GM12878 (cell line): ENCODE data around the gene FUS. TPM values are rescaled to one million over a fixed set of nuclear protein-coding genes. Genes with fewer than 3 reads are reported as not detected.
"Not testable (repeated sequence)": the region's sequence is repeated elsewhere in the genome, so short reads cannot be mapped to it uniquely, and the experiment has no call there.

Source experiments
- ATAC-seq: fragments of 200-7000 bp; cut with Tn5 transposase; 3 replicates; pipeline ENCODE4 v1.9.1; 2020; ENCODE audit warnings: mild to moderate bottlenecking, moderate library complexity
- BruUV-seq: library from RNA; stranded (reverse); fragments of 400-500 nt; replicated peaks from 2 replicates; lab custom pipeline; 2021; lab: Mats Ljungman, UMichigan
- CTCF ChIA-PET: fragments of 300-600 bp; sonication (Branson Sonifier 250); formaldehyde crosslinking; extraction: SDS; loops from one replicate; lab custom pipeline; 2021; ENCODE audit warnings: inconsistent platforms; lab: Yijun Ruan, JAX
- POLR2A ChIA-PET: fragments of 350-600 bp; formaldehyde crosslinking; extraction: SDS; loops from one replicate; lab custom pipeline; 2021; ENCODE audit warnings: inconsistent platforms; lab: Charles Lee
- RAD21 ChIA-PET: fragments of 300-600 bp; sonication (Branson Sonifier 250); formaldehyde crosslinking; loops from one replicate; lab custom pipeline; 2023; ENCODE audit warnings: antibody characterized with exemption; ENCODE audit not compliant: unreplicated experiment; lab: Charles Lee
- SMC1A ChIA-PET: fragments of 300-600 bp; sonication (Branson Sonifier 250); formaldehyde crosslinking; loops from one replicate; lab custom pipeline; 2023; ENCODE audit not compliant: unreplicated experiment, uncharacterized antibody; lab: Charles Lee
- DNase-seq: peaks from one replicate; pipeline ENCODE4 v3.0.0-alpha.2; 2011; ENCODE audit warnings: low read depth, low spot score
- FAIRE-seq: peaks from 3 replicates; lab custom pipeline; 2011; peaks lifted over from hg19 to GRCh38; lab: Jason Lieb, UNC
- H2AFZ ChIP-seq: 2 replicates; pipeline ENCODE4 v1.6.0; 2011; ENCODE audit warnings: low read depth, low read length, control low read depth; ENCODE audit not compliant: control insufficient read depth
- H3K27ac ChIP-seq: 2 replicates; pipeline ENCODE4 v1.5.1; 2011; ENCODE audit warnings: control low read depth; ENCODE audit not compliant: control insufficient read depth, insufficient read depth
- H3K27me3 ChIP-seq, 2 experiments: replicated peaks in 1 of 2; 2 replicates each; pipeline versions ENCODE4 v1.6.0 to v1.6.1; 2011; ENCODE audit warnings: low read length in 1 of 2; ENCODE audit not compliant: control insufficient read depth in 2 of 2, insufficient read depth in 2 of 2
- H3K36me3 ChIP-seq, 2 experiments: 2 replicates each; pipeline ENCODE4 v1.5.1; 2011; ENCODE audit warnings: low read length in 1 of 2; ENCODE audit not compliant: control insufficient read depth in 2 of 2, insufficient read depth in 2 of 2
- H3K4me1 ChIP-seq: 2 replicates; pipeline ENCODE4 v1.6.1; 2011; ENCODE audit warnings: mild to moderate bottlenecking, low read length, moderate library complexity, mixed read lengths; ENCODE audit not compliant: control insufficient read depth, insufficient read depth
- H3K4me2 ChIP-seq: 2 replicates; pipeline ENCODE4 v1.6.0; 2011; ENCODE audit warnings: control low read depth; ENCODE audit not compliant: control insufficient read depth, insufficient read depth
- H3K4me3 ChIP-seq: fragments of 200-600 bp; sonication (generic); 2 replicates; pipeline ENCODE4 v1.5.1; 2016
- H3K79me2 ChIP-seq: 2 replicates; pipeline ENCODE4 v1.6.0; 2011; ENCODE audit warnings: low read length; ENCODE audit not compliant: control insufficient read depth, insufficient read depth
- H3K9ac ChIP-seq: 2 replicates; pipeline ENCODE4 v1.8.0; 2011; ENCODE audit warnings: low read length, control low read depth, mixed read lengths; ENCODE audit not compliant: control insufficient read depth, insufficient read depth
- H3K9me3 ChIP-seq: replicated peaks from 3 replicates; pipeline ENCODE4 v1.5.1; 2011; ENCODE audit warnings: mild to moderate bottlenecking, low read length; ENCODE audit not compliant: control insufficient read depth, insufficient read depth
- H4K20me1 ChIP-seq: 2 replicates; pipeline ENCODE4 v1.6.0; 2011; ENCODE audit not compliant: control insufficient read depth, insufficient read depth
- ETV6 ChIP-seq, 2 experiments: fragments of 450-650 bp in 1 of 2; IDR thresholded peaks in 1 of 2; conservative IDR thresholded peaks in 1 of 2; 2 replicates each; pipeline ENCODE4 v1.6.1; 2014; ENCODE audit warnings: antibody characterized with exemption in 1 of 2, borderline replicate concordance in 1 of 2, low read depth in 1 of 2, mild to moderate bottlenecking in 1 of 2, moderate library complexity in 1 of 2
- RUNX3 ChIP-seq: IDR thresholded peaks from 2 replicates; pipeline ENCODE4 v1.6.1; 2012; ENCODE audit warnings: low read length, inconsistent platforms
- SKIL ChIP-seq: fragments of 450-650 bp; IDR thresholded peaks from 2 replicates; pipeline ENCODE4 v1.6.1; 2017; ENCODE audit warnings: mild to moderate bottlenecking, low read depth, inconsistent platforms; ENCODE audit not compliant: poor library complexity, severe bottlenecking
- STAT3 ChIP-seq: IDR thresholded peaks from 2 replicates; pipeline ENCODE4 v1.6.1; 2011; ENCODE audit warnings: low read depth, low read length, improper control_type of control experiment
- WGBS: methylation state at CpG from one replicate; pipeline ENCODE4 v1.1.6; 2016; ENCODE audit warnings: low lambda C conversion rate; ENCODE audit not compliant: insufficient replicate concordance, insufficient coverage; ENCODE audit errors: missing lambda C conversion rate; 5-methylcytosine and 5-hydroxymethylcytosine counted together
- in situ Hi-C: fragments of 300-500 bp; cut with MboI; formaldehyde crosslinking; loops from 9 replicates; pipeline ENCODE4 v1.14.3; 2018; ENCODE audit warnings: mixed read lengths
- intact Hi-C: fragments of 100-400 bp; cut with micrococcal nuclease; formaldehyde crosslinking; loops from one replicate; pipeline ENCODE4 v1.14.2; 2022; ENCODE audit not compliant: unreplicated experiment
- polyA plus RNA-seq, 11 experiments: library from polyadenylated mRNA; depleted of rRNA in 4 of 11; unstranded in 6 of 11; stranded (reverse) in 5 of 11; fragments of >200 nt; fragmentation: Nextera tagmentation in 4 of 11; fragmentation: Illumina TruSeq in 1 of 11; extraction: Ambion mirVana in 4 of 11; extraction: Trizol in 1 of 11; gene quantifications; 1 replicate in 1 of 11; 2 replicates in 10 of 11; pipeline versions ENCODE4 v1.2.1 to v1.2.3, GENCODE V29; 2011 to 2016; ENCODE audit warnings: inconsistent platforms in 2 of 11, missing spikeins in 2 of 11, low read depth in 1 of 11
- total RNA-seq, 4 experiments: library from RNA; depleted of rRNA in 3 of 4; stranded (reverse); fragments of >200 nt in 3 of 4; fragmentation: Illumina TruSeq in 1 of 4; extraction: Trizol in 1 of 4; gene quantifications; 2 replicates each; pipeline versions ENCODE4 v1.2.1 to v1.2.3, GENCODE V29; 2013 to 2021

Gene FUS
- total and polyA plus RNA-seq, 10 of the 15 experiments (the other 5 are each of a cell fraction or from before 2014, with no cell fraction given): 46.8 to 521 (median 347) TPM

- no peak for DNase-seq
- Histone ChIP-seq H3K9ac (no peak overlapping the region), H3K79me2 (no peaks in the 10 kb centered on the region), H3K4me3 (no peak overlapping the region)
- TF ChIP-seq SKIL: no peak
- no peak for TF ChIP-seq ETV6 (conservative IDR thresholded peaks at IDR 0.05 in 1 of 2, IDR thresholded peaks at IDR 0.05 in 1 of 2; ENCODE audit: borderline replicate concordance in 1 of 2, low read depth in 1 of 2)
- TF ChIP-seq STAT3: no peak
- TF ChIP-seq RUNX3: no peak
- TF ChIP-seq, all 136 proteins: peak for 0
- CTCF ChIA-PET: interaction anchor here (0.7 to 3.1 kb wide), 8 partner anchors 10 to 190 kb away, joined by 3 to 23 read pairs (median 11); partner anchors contain the start of gene KAT8
- 89% methylated on average over 8 of the region's 8 CpGs for WGBS
- Histone ChIP-seq H3K27me3 (no peaks in the 10 kb centered on the region), H3K36me3 (no peaks in the 10 kb centered on the region), H3K27ac (no peak overlapping the region), H3K9me3 (no peaks in the 10 kb centered on the region), H2AFZ (no peak overlapping the region), H3K4me2 (no peak overlapping the region), H4K20me1 (peaks cover 3% of the 10 kb centered on the region; the same call in 1 of the 2 replicates), H3K4me1 (peaks cover 9% of the 10 kb centered on the region)
- in situ Hi-C loops (loop anchor here (10.0 kb wide), 1 partner anchor 731 kb away; the partner anchor contains the start of gene ZNF267), intact Hi-C loops (loop anchor here (2.0 to 5.0 kb wide), 4 partner anchors 36 to 191 kb away; partner anchors contain the start of genes BCKDK, ZNF646 and ZNF668)
- POLR2A ChIA-PET: interaction anchor here (1.5 kb wide), 1 partner anchor 24 kb away, joined by 3 read pairs; no protein-coding TSS in a partner anchor
- BruUV-seq: no TSS peak
- RAD21 ChIA-PET: interaction anchor here (0.6 to 3.3 kb wide), 3 partner anchors 24 to 300 kb away, joined by 3 to 48 read pairs (median 3); partner anchors contain the start of gene KAT8
- FAIRE-seq (no peak), ATAC-seq (no peak)
- SMC1A ChIA-PET: interaction anchor here (0.7 to 2.0 kb wide), 5 partner anchors 14 to 301 kb away, joined by 3 to 7 read pairs (median 3); no protein-coding TSS in a partner anchor
Measured at GRCh38 chr16:31143694-31144148, 36.2 kb upstream of the FUS start.

GRCh38 chr16:31144418-31144817, 35.5 kb upstream of the FUS start:
- in situ Hi-C loops (loop anchor here (10.0 kb wide), 1 partner anchor 730 kb away; the partner anchor contains the start of gene ZNF267), intact Hi-C loops (loop anchor here (5.0 kb wide), 3 partner anchors 37 to 147 kb away; partner anchors contain the start of genes BCKDK, ZNF646 and ZNF668)
- H3K4me3 ChIP-seq, H4K20me1 ChIP-seq, H3K9ac ChIP-seq, H3K79me2 ChIP-seq, H3K9me3 ChIP-seq, DNase-seq, ATAC-seq, H3K27ac ChIP-seq, H3K4me1 ChIP-seq, H3K27me3 ChIP-seq, H2AFZ ChIP-seq, H3K4me2 ChIP-seq, BruUV-seq, FAIRE-seq, H3K36me3 ChIP-seq: not testable (repeated sequence)
- SMC1A ChIA-PET: interaction anchor here (0.7 to 2.0 kb wide), 5 partner anchors 13 to 295 kb away, joined by 3 to 7 read pairs (median 3); no protein-coding TSS in a partner anchor
- 67% methylated on average over 7 of the region's 7 CpGs for WGBS
- POLR2A ChIA-PET: interaction anchor here (1.5 kb wide), 1 partner anchor 25 kb away, joined by 3 read pairs; no protein-coding TSS in a partner anchor
- RAD21 ChIA-PET: interaction anchor here (0.6 to 3.3 kb wide), 2 partner anchors 25 to 68 kb away, joined by 3 to 48 read pairs; partner anchors contain the start of gene KAT8
- CTCF ChIA-PET: interaction anchor here (0.5 to 3.1 kb wide), 7 partner anchors 9 to 238 kb away, joined by 3 to 23 read pairs (median 4); partner anchors contain the start of gene PYDC1
